ENCODE results near the gene FAM53B.

The FAM53B gene

GRCh38 chr10:124605001-124605370 is 139.2 kb downstream of the FAM53B start:
- DNase-seq: no peak

GRCh38 chr10:124604214-124605000 is 139.8 kb downstream of the FAM53B start:
- DNase-seq: no peak

GRCh38 chr10:124603376-124604213 is 140.6 kb downstream of the FAM53B start:
- no peak for DNase-seq

- DNase-seq: no peak
These were observed 141.4 kb downstream of the FAM53B start for GRCh38 chr10:124602646-124603365.

GRCh38 chr10:124602121-124602561 is 142.0 kb downstream of the FAM53B start:
- DNase-seq: no peak

- no peak for DNase-seq
These were observed 142.6 kb downstream of the FAM53B start for GRCh38 chr10:124601431-124602120.

- DNase-seq: no peak
These were observed 143.2 kb downstream of the FAM53B start for GRCh38 chr10:124601016-124601415.

- no peak for DNase-seq
These were observed 143.9 kb downstream of the FAM53B start for GRCh38 chr10:124600051-124600880.

GRCh38 chr10:124599588-124600050 is 144.6 kb downstream of the FAM53B start:
- DNase-seq: no peak

GRCh38 chr10:124598773-124599587 is 145.2 kb downstream of the FAM53B start:
- no peak for DNase-seq

GRCh38 chr10:124598196-124598595 is 146.0 kb downstream of the FAM53B start:
- DNase-seq: no peak

- no peak for DNase-seq
These were observed 146.4 kb downstream of the FAM53B start for GRCh38 chr10:124597846-124598165.

GRCh38 chr10:124596962-124597845 is 147.0 kb downstream of the FAM53B start:
- DNase-seq: no peak

GRCh38 chr10:124596116-124596785 is 147.9 kb downstream of the FAM53B start:
- no peak for DNase-seq

GRCh38 chr10:124595143-124595883 is 148.9 kb downstream of the FAM53B start:
- no peak for DNase-seq

- no peak for DNase-seq
These were observed 149.9 kb downstream of the FAM53B start for GRCh38 chr10:124594240-124594639.

- DNase-seq: no peak
These were observed 150.7 kb downstream of the FAM53B start for GRCh38 chr10:124593431-124593985.

GRCh38 chr10:124592736-124593430 is 151.3 kb downstream of the FAM53B start:
- DNase-seq: no peak
